ENCODE data around the gene DYNC1I2.
A peak's percentile ranks its signal among the peaks of the same experiment; 100 is the strongest.

GRCh38 chr2:171687287-171688128, at the start of gene DYNC1I2:
- TF ChIP-seq, protein P1, sequence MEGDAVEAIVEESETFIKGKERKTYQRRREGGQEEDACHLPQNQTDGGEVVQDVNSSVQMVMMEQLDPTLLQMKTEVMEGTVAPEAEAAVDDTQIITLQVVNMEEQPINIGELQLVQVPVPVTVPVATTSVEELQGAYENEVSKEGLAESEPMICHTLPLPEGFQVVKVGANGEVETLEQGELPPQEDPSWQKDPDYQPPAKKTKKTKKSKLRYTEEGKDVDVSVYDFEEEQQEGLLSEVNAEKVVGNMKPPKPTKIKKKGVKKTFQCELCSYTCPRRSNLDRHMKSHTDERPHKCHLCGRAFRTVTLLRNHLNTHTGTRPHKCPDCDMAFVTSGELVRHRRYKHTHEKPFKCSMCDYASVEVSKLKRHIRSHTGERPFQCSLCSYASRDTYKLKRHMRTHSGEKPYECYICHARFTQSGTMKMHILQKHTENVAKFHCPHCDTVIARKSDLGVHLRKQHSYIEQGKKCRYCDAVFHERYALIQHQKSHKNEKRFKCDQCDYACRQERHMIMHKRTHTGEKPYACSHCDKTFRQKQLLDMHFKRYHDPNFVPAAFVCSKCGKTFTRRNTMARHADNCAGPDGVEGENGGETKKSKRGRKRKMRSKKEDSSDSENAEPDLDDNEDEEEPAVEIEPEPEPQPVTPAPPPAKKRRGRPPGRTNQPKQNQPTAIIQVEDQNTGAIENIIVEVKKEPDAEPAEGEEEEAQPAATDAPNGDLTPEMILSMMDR (IDR thresholded peaks at IDR 0.05) = no peak
- peak in 1 of 2 donors; percentile 42 for TF ChIP-seq POLR2A (IDR thresholded peaks at IDR 0.05)

All from uterus (tissue), 2 donors.